ENCODE measurements around the gene LOX.

The LOX gene

GRCh38 chr5:122089096-122090013 lies 11.3 kb upstream of the LOX start:
- no peak overlapping the region for H3K4me3 ChIP-seq (replicated peaks in 1 of 2; ENCODE audit: low read depth in 2 of 2, low read length in 2 of 2)
- DNase-seq (ENCODE audit: low read depth in 2 of 2) = peak; percentile 81 to 83
- no peak for TF ChIP-seq CTCF (IDR thresholded peaks at IDR 0.05; ENCODE audit: low read depth, low read length)

GRCh38 chr5:122085041-122085440 lies 7.0 kb upstream of the LOX start:
- no peak overlapping the region for H3K4me3 ChIP-seq (replicated peaks in 1 of 2; ENCODE audit: low read depth in 2 of 2, low read length in 2 of 2)
- TF ChIP-seq CTCF (IDR thresholded peaks at IDR 0.05; ENCODE audit: low read depth, low read length) = no peak
- DNase-seq (ENCODE audit: low read depth in 2 of 2) = no peak

- no peak overlapping the region for H3K4me3 ChIP-seq (replicated peaks in 1 of 2; ENCODE audit: low read depth in 2 of 2, low read length in 2 of 2)
- no peak for DNase-seq (ENCODE audit: low read depth in 2 of 2)
- TF ChIP-seq CTCF (IDR thresholded peaks at IDR 0.05; ENCODE audit: low read depth, low read length) = no peak
These were observed 5.5 kb upstream of the LOX start for GRCh38 chr5:122083535-122083934.

GRCh38 chr5:122081541-122081940 lies 3.5 kb upstream of the LOX start:
- no peak overlapping the region for H3K4me3 ChIP-seq (replicated peaks in 1 of 2; ENCODE audit: low read depth in 2 of 2, low read length in 2 of 2)
- DNase-seq (ENCODE audit: low read depth in 2 of 2) = no peak
- no peak for TF ChIP-seq CTCF (IDR thresholded peaks at IDR 0.05; ENCODE audit: low read depth, low read length)

- peak overlapping the region; percentile 83 to 87 for H3K4me3 ChIP-seq (replicated peaks in 1 of 2; ENCODE audit: low read depth in 2 of 2, low read length in 2 of 2)
- DNase-seq (ENCODE audit: low read depth in 2 of 2) = peak in 1 of 2 donors; percentile 45
- no peak for TF ChIP-seq CTCF (IDR thresholded peaks at IDR 0.05; ENCODE audit: low read depth, low read length)
These were observed 518 bp downstream of the LOX start for GRCh38 chr5:122077366-122078115.

GRCh38 chr5:122076669-122077365 lies 1.2 kb downstream of the LOX start:
- H3K4me3 ChIP-seq (replicated peaks in 1 of 2; ENCODE audit: low read depth in 2 of 2, low read length in 2 of 2) = peak overlapping the region; percentile 83 to 87
- peak; percentile 96 for TF ChIP-seq CTCF (IDR thresholded peaks at IDR 0.05; ENCODE audit: low read depth, low read length)
- peak; percentile 85 to 86 for DNase-seq (ENCODE audit: low read depth in 2 of 2)

All from cardiac fibroblast (primary cell).